ENCODE data around the gene SMARCC2.
"Not testable (repeated sequence)": the region's sequence is repeated elsewhere in the genome, so short reads cannot be mapped to it uniquely, and the experiment has no call there.

Gene SMARCC2

DNA sequence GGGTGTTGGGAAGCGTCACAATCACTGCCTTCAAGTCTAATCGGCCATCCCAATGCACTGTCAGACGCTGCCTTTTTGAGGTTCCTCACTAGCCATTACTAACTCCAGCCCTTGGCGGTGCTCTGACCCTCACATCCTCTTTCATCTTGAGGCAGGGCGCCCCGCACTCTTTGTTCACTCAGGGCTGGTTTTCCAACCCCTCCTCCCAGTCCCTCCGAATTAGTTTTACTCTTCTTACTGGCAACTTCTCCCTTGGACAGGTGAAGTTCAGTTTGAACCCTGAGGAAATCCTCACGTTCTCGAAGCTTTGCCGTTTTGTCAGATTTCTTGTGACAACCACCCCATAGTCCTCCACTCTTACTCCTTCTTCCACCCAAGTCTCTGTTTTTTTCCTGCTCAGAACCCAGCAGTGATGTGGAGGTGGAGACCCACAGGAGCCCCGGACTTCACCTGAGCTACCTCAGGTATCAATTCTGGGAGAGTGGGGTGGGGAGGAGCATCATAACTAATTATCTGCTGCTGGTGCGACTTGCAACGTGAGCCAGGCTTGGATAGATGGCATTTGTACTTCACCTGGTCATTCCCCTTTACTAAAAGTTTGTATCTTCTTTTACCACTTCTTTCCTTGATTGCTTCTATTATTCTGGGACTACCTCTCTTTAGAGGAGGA is 70.5 kb downstream of the SMARCC2 start:
- no peak for FAIRE-seq

DNA sequence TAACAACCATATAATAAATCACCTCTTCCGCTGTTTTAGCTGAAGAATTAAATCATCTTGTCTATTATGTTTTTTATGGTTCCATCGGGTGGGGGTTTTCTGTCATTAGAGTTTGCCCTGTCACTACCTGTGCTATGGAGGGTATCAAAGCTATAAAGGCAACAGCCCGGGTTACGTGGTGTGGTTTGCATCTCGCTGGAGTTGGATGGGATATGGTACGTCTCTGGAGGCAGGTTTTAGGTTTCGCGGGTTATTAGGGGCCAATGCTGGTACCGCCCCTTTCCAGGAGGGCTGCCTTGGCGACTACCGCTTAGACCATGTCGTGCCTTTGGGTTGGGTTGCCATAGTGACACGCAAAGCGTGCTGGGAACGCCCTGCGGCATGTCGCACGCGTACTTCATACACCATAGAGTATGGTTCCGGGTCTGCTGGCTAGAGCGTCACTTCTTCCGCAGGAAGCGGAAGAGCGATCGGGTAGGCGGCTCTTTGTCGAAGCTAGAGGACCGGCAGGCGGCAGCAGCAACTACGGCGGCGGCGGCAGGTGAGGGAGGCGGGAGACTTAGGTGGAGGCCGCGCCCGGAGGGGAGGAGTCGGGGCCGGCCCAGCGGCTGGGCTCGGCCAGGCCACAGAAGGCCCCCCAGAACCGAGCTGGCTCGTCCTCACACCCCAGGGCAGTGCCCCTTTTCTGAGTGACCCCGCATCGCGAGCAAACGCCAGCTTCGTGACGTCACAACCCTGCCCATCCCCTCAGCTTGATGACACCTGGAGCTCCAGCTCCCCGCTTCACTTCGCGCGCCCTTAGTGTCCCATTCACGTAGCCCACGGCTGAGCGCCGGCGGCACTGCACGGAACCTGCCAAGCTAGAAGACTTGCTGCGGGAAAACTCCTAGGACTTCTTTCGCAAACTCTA is 71.2 kb downstream of the SMARCC2 start, which contains the start of gene ZC3H10:
Gene ZC3H10 (plus strand): TSS at position 489 of the 910 bp plus-strand sequence. CDS start 2,297 bp downstream, outside the sequence.
- FAIRE-seq, result peak; percentile 88

DNA sequence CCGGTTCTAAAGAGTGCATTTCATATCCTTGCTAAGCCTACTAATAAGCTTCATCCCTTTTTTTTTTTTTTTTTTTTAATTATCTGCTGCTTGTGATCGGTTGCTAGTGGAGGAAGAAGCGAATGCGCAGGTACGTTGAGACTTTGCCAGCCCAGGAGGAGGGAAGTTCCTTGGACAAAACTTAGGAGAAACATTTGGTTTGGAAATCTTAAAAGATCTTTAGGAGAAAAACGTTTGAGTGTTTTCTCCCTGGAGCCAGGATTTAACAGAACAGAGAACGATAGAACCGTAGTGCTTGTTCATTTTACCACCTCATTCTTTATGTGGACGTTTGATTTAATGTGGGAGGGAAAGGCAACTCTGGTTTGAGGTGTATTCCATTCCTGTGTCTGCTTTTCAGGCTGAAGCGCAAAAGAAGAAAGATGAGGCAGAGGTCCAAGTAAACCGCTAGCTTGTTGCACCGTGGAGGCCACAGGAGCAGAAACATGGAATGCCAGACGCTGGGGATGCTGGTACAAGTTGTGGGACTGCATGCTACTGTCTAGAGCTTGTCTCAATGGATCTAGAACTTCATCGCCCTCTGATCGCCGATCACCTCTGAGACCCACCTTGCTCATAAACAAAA is 72.1 kb downstream of the SMARCC2 start:
- not testable (repeated sequence) for FAIRE-seq

DNA sequence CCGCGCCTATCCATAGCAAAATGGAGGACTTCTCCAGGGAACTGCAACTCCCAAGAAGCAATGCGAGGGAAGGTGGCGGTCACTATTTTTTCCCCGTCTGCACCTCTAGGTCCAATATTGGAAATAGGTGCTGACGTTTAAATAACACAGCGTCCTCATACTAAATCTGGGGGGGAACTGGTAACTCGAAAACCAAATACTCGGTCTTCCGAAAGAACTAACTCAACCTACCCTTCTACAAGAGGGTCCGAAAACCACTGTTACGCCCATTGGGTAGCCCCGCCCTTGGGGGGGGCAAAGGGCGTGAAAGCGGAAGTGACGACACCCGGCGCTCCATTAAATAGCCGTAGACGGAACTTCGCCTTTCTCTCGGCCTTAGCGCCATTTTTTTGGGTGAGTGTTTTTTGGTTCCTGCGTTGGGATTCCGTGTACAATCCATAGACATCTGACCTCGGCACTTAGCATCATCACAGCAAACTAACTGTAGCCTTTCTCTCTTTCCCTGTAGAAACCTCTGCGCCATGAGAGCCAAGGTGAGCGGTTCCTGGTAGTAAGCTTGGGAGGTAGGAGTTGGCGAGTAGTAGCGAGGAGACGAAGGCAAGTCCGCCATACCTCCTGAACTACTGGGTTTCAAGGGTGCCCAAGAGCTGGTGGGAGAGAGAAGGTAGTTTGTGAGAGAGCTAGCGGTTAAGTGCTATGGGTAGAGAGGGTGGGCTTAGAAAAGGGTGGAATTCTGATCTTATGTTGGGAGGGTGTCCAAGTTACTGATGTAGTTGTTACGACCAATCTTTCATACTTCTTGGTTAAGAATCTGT is 72.8 kb downstream of the SMARCC2 start, which contains the start of gene RPL41:
Gene RPL41 (plus strand): TSS at position 367 of the 815 bp plus-strand sequence.
- peak; percentile 68 for FAIRE-seq

DNA sequence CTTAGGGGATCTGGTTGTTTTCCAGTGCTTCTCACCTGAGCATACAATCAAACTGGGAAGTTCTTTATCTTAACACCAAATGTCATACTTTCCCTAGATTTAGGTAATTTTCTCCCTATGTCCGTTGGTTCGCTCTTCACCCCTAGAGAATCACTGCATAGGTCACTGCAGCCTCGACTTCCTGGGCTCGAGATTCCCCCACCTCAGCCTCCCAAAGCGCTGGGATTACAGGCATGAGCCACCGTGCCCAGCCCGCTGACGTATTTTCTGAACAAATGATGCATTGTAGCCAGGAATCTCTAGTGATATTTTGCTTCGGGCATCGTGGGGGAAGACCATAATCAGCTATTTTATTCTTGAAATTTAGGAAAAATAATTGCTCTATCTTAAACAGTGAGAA is 74.0 kb downstream of the SMARCC2 start:
- FAIRE-seq, result no peak

DNA sequence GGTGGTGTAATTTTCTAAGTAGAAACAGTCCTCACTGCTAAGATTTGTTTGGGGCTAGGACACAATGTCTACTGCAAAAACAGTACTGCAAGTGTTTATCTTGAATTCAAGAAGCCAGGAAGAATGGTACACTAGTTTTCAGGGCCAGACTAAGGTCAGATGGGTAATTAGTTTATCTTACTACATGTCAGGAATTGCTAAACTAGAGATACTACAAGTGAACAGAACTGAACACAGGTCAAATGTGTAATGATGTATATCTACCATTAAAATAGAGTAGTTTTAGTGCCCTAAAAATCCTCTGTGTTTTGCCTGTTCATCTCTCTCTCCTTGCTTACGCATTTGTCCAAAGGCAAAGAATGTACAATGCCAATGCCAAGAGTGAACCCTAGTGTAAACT is 75.2 kb downstream of the SMARCC2 start:
- FAIRE-seq, result no peak

Measured in TTC549 (cell line).